Keratinocyte (primary cell): Measurements from ENCODE around the gene GPC5. TPM values are rescaled to one million over a fixed set of nuclear protein-coding genes. Genes with fewer than 3 reads are reported as not detected.
"Not testable (repeated sequence)": the region's sequence is repeated elsewhere in the genome, so short reads cannot be mapped to it uniquely, and the experiment has no call there.

ENCODE experiments used
- DNase-seq: peaks from one replicate; pipeline ENCODE4 v3.0.0-alpha.2; 2011; ENCODE audit warnings: low read depth, missing footprints, low spot score
- FAIRE-seq: peaks from 2 replicates; lab custom pipeline; 2011; peaks lifted over from hg19 to GRCh38; lab: Jason Lieb, UNC
- H2AFZ ChIP-seq: 2 replicates; pipeline ENCODE4 v1.6.0; 2012; ENCODE audit warnings: low read length, control low read depth, inconsistent platforms; ENCODE audit not compliant: control insufficient read depth
- H3K27ac ChIP-seq: 2 replicates; pipeline ENCODE4 v1.5.1; 2011; ENCODE audit warnings: low read length; ENCODE audit not compliant: control insufficient read depth, insufficient read depth
- H3K27me3 ChIP-seq: 3 replicates; pipeline ENCODE4 v1.6.0; 2011; ENCODE audit warnings: low read length; ENCODE audit not compliant: control insufficient read depth, insufficient read depth; ENCODE audit errors: extremely low read depth
- H3K36me3 ChIP-seq, 2 experiments: 2 replicates in 1 of 2; 3 replicates in 1 of 2; pipeline ENCODE4 v1.5.1; 2011; ENCODE audit warnings: low read length in 2 of 2, mild to moderate bottlenecking in 1 of 2; ENCODE audit not compliant: control insufficient read depth in 2 of 2, insufficient read depth in 2 of 2; ENCODE audit errors: extremely low read depth in 1 of 2
- H3K4me1 ChIP-seq: 3 replicates; pipeline ENCODE4 v1.5.1; 2011; ENCODE audit warnings: low read length; ENCODE audit not compliant: control insufficient read depth, insufficient read depth; ENCODE audit errors: extremely low read depth
- H3K4me2 ChIP-seq: 3 replicates; pipeline ENCODE4 v1.6.0; 2011; ENCODE audit warnings: low read depth, low read length; ENCODE audit not compliant: control insufficient read depth, insufficient read depth; ENCODE audit errors: extremely low read depth
- H3K4me3 ChIP-seq, 3 experiments: fragments of 200-600 bp in 1 of 3; sonication (generic) in 1 of 3; 2 replicates in 2 of 3; 3 replicates in 1 of 3; pipeline ENCODE4 v1.5.1; 2011 to 2016; ENCODE audit warnings: low read length in 3 of 3, mild to moderate bottlenecking in 3 of 3, control low read depth in 2 of 3, inconsistent platforms in 1 of 3, low read depth in 1 of 3, mixed read lengths in 1 of 3, mixed run types in 1 of 3, moderate library complexity in 1 of 3; ENCODE audit not compliant: control insufficient read depth in 2 of 3, insufficient read depth in 2 of 3; ENCODE audit errors: extremely low read depth in 1 of 3
- H3K79me2 ChIP-seq: 2 replicates; pipeline ENCODE4 v1.6.0; 2012; ENCODE audit warnings: low read length; ENCODE audit not compliant: control insufficient read depth, insufficient read depth
- H3K9ac ChIP-seq: 3 replicates; pipeline ENCODE4 v1.6.0; 2011; ENCODE audit warnings: low read length; ENCODE audit not compliant: control insufficient read depth, insufficient read depth; ENCODE audit errors: extremely low read depth
- H3K9me1 ChIP-seq: 3 replicates; pipeline ENCODE4 v1.6.0; 2011; ENCODE audit warnings: low read length; ENCODE audit not compliant: control insufficient read depth, insufficient read depth; ENCODE audit errors: extremely low read depth
- H3K9me3 ChIP-seq: 2 replicates; pipeline ENCODE4 v1.5.1; 2012; ENCODE audit warnings: low read depth, low read length; ENCODE audit not compliant: control insufficient read depth
- H4K20me1 ChIP-seq: 3 replicates; pipeline ENCODE4 v1.6.0; 2011; ENCODE audit warnings: low read length; ENCODE audit not compliant: control insufficient read depth, insufficient read depth; ENCODE audit errors: extremely low read depth
- CTCF ChIP-seq, 3 experiments: IDR thresholded peaks in 1 of 3; conservative IDR thresholded peaks in 1 of 3; optimal IDR thresholded peaks in 1 of 3; 2 replicates in 2 of 3; 3 replicates in 1 of 3; pipeline versions ENCODE3 to v1.5.1; 2011; ENCODE audit warnings: low read length in 3 of 3, mild to moderate bottlenecking in 3 of 3, moderate library complexity in 2 of 3, control low read depth in 1 of 3, inconsistent platforms in 1 of 3; ENCODE audit not compliant: insufficient read depth in 2 of 3; ENCODE audit errors: extremely low read depth in 1 of 3
- EZH2 ChIP-seq: IDR thresholded peaks from one replicate; pipeline ENCODE4 v1.6.1; 2012; ENCODE audit warnings: inconsistent platforms, mild to moderate bottlenecking, low read length, moderate library complexity
- dilution Hi-C: fragments of 300-500 bp; cut with MboI; formaldehyde crosslinking; loops from one replicate; pipeline ENCODE4 v1.7.0; 2020; ENCODE audit warnings: low sequenced_read_pairs; ENCODE audit not compliant: extremely low pct_ligation_motif_present
- polyA plus RNA-seq, 5 experiments: library from polyadenylated mRNA; depleted of rRNA in 3 of 5; stranded (reverse) in 3 of 5; stranded (forward) in 1 of 5; unstranded in 1 of 5; fragments of >200 nt; gene quantifications; 1 replicate in 1 of 5; 2 replicates in 3 of 5; 3 replicates in 1 of 5; pipeline versions ENCODE4 v1.2.1 to v1.2.3, GENCODE V29; 2011 to 2012; ENCODE audit warnings: missing spikeins in 2 of 5, low read depth in 1 of 5, low replicate concordance in 1 of 5

GPC5 gene
- polyA plus RNA-seq, 1 donor (not counting 4 experiments of a cell fraction or from before 2014, with no cell fraction given), result 0.10 TPM

- dilution Hi-C loops, result no loop called here
- Histone ChIP-seq H3K27me3 (no peaks in the 10 kb centered on the region), H3K9ac (no peak overlapping the region), H3K27ac (no peak overlapping the region), H3K9me3 (no peaks in the 10 kb centered on the region), H3K4me2 (no peak overlapping the region), H3K4me1 (peaks cover 4% of the 10 kb centered on the region), H3K4me3 (no peak overlapping the region), H3K36me3 (no peaks in the 10 kb centered on the region), H3K79me2 (no peaks in the 10 kb centered on the region), H2AFZ (no peak overlapping the region), H3K9me1 (no peaks in the 10 kb centered on the region), H4K20me1 (no peaks in the 10 kb centered on the region)
- no peak for DNase-seq
- no peak for FAIRE-seq
- TF ChIP-seq CTCF (optimal IDR thresholded peaks at IDR 0.05 in 1 of 3, IDR thresholded peaks at IDR 0.05 in 1 of 3, conservative IDR thresholded peaks at IDR 0.05 in 1 of 3; ENCODE audit: extremely low read depth in 1 of 3, insufficient read depth in 2 of 3, low read length in 3 of 3), result no peak
- TF ChIP-seq EZH2, result no peak
Observed at GRCh38 chr13:92480387-92480786, 1082.0 kb downstream of the GPC5 start.

- DNase-seq, H3K9ac ChIP-seq, H4K20me1 ChIP-seq, H3K27me3 ChIP-seq, H3K4me3 ChIP-seq, H3K36me3 ChIP-seq, H3K4me1 ChIP-seq, H3K4me2 ChIP-seq, H3K27ac ChIP-seq, H3K9me3 ChIP-seq, H2AFZ ChIP-seq, H3K9me1 ChIP-seq, FAIRE-seq, H3K79me2 ChIP-seq, dilution Hi-C loops: not testable (repeated sequence)
Observed at GRCh38 chr13:92482790-92483189, 1084.4 kb downstream of the GPC5 start.

GRCh38 chr13:92483894-92484293 is 1085.5 kb downstream of the GPC5 start:
- Histone ChIP-seq H3K36me3 (no peaks in the 10 kb centered on the region), H3K79me2 (no peaks in the 10 kb centered on the region), H2AFZ (no peak overlapping the region), H3K27ac (no peak overlapping the region), H3K27me3 (no peaks in the 10 kb centered on the region), H3K9me1 (no peaks in the 10 kb centered on the region), H3K4me1 (no peaks in the 10 kb centered on the region), H3K9ac (no peak overlapping the region), H4K20me1 (no peaks in the 10 kb centered on the region), H3K4me3 (no peak overlapping the region), H3K9me3 (no peaks in the 10 kb centered on the region), H3K4me2 (no peak overlapping the region)
- TF ChIP-seq CTCF (optimal IDR thresholded peaks at IDR 0.05 in 1 of 3, IDR thresholded peaks at IDR 0.05 in 1 of 3, conservative IDR thresholded peaks at IDR 0.05 in 1 of 3; ENCODE audit: extremely low read depth in 1 of 3, insufficient read depth in 2 of 3, low read length in 3 of 3), result no peak
- no peak for TF ChIP-seq EZH2
- no peak for FAIRE-seq
- dilution Hi-C loops, result no loop called here
- no peak for DNase-seq
